Measurements from ENCODE around the gene LYRM2. TPM values are rescaled to one million over a fixed set of nuclear protein-coding genes. Genes with fewer than 3 reads are reported as not detected.

Gene LYRM2
- total RNA-seq, 2 donors from 2014 or later = 8.0 to 13.8 TPM

- no peak overlapping the region for H3K4me3 ChIP-seq
- H3K27ac ChIP-seq = no peak overlapping the region
- H3K27me3 ChIP-seq = no peaks in the 10 kb centered on the region
- no peak for ATAC-seq
- H3K4me1 ChIP-seq = no peaks in the 10 kb centered on the region
- TF ChIP-seq CTCF (IDR thresholded peaks at IDR 0.05) (no peak), POLR2A (IDR thresholded peaks at IDR 0.05) (no peak)
- intact Hi-C loops (cut with DNase I) = no loop called here
- H3K36me3 ChIP-seq (replicated peaks in 1 of 2; ENCODE audit: insufficient read depth in 1 of 2, low read depth in 2 of 2) = peaks cover 5 to 35% of the 10 kb centered on the region in 2 donors
- no peak for DNase-seq
- WGBS, 2 donors = 90 to 98% methylated on average over 2 of the region's 2 CpGs
- H3K9me3 ChIP-seq = no peaks in the 10 kb centered on the region
Observed at GRCh38 chr6:89655122-89655521, 16.6 kb upstream of the LYRM2 start.

GRCh38 chr6:89650579-89650978, 12.0 kb upstream of the LYRM2 start:
- H3K4me1 ChIP-seq = no peaks in the 10 kb centered on the region
- no peak for DNase-seq
- ATAC-seq = no peak
- TF ChIP-seq CTCF (IDR thresholded peaks at IDR 0.05) (no peak), POLR2A (IDR thresholded peaks at IDR 0.05) (no peak)
- H3K27ac ChIP-seq = no peak overlapping the region
- no peaks in the 10 kb centered on the region for H3K27me3 ChIP-seq
- 92% methylated on average over 8 of the region's 8 CpGs for WGBS, 2 donors
- intact Hi-C loops (cut with DNase I) = no loop called here
- peaks cover 9 to 26% of the 10 kb centered on the region in 2 donors for H3K36me3 ChIP-seq (replicated peaks in 1 of 2; ENCODE audit: insufficient read depth in 1 of 2, low read depth in 2 of 2)
- H3K4me3 ChIP-seq = no peak overlapping the region
- H3K9me3 ChIP-seq = no peaks in the 10 kb centered on the region

- Histone ChIP-seq H3K36me3 (replicated peaks in 1 of 2; ENCODE audit: insufficient read depth in 1 of 2, low read depth in 2 of 2) (peaks cover 9 to 24% of the 10 kb centered on the region in 2 donors), H3K9me3 (no peaks in the 10 kb centered on the region), H3K4me1 (no peaks in the 10 kb centered on the region), H3K27ac (no peak overlapping the region), H3K4me3 (no peak overlapping the region), H3K27me3 (no peaks in the 10 kb centered on the region)
- no peak for ATAC-seq
- intact Hi-C loops (cut with DNase I) = no loop called here
- DNase-seq = no peak
- TF ChIP-seq POLR2A (IDR thresholded peaks at IDR 0.05) = no peak
- TF ChIP-seq CTCF (IDR thresholded peaks at IDR 0.05) = no peak
- 100% methylated on average over 1 of the region's 1 CpG for WGBS, 2 donors
Observed at GRCh38 chr6:89649682-89650081, 11.1 kb upstream of the LYRM2 start.

GRCh38 chr6:89644864-89645263, 6.3 kb upstream of the LYRM2 start:
- Histone ChIP-seq H3K27me3 (no peaks in the 10 kb centered on the region), H3K9me3 (no peaks in the 10 kb centered on the region), H3K27ac (no peak overlapping the region), H3K4me3 (no peak overlapping the region), H3K4me1 (peaks cover under 1% of the 10 kb centered on the region), H3K36me3 (replicated peaks in 1 of 2; ENCODE audit: insufficient read depth in 1 of 2, low read depth in 2 of 2) (peaks cover 2 to 13% of the 10 kb centered on the region in 2 donors)
- ATAC-seq = no peak
- no peak for TF ChIP-seq POLR2A (IDR thresholded peaks at IDR 0.05)
- no peak for TF ChIP-seq CTCF (IDR thresholded peaks at IDR 0.05)
- intact Hi-C loops (cut with DNase I) = no loop called here
- DNase-seq = no peak
- WGBS, 2 donors = 81 to 88% methylated on average over 4 of the region's 4 CpGs

GRCh38 chr6:89643406-89643805, 4.9 kb upstream of the LYRM2 start:
- ATAC-seq (no peak), DNase-seq (peak in 1 of 4 donors; percentile 8)
- WGBS, 2 donors = 28 to 49% methylated on average over 3 of the region's 3 CpGs
- H3K4me3 ChIP-seq = no peak overlapping the region
- no peaks in the 10 kb centered on the region for H3K9me3 ChIP-seq
- peaks cover 0 to 12% of the 10 kb centered on the region in 2 donors for H3K36me3 ChIP-seq (replicated peaks in 1 of 2; ENCODE audit: insufficient read depth in 1 of 2, low read depth in 2 of 2)
- no peak for TF ChIP-seq POLR2A (IDR thresholded peaks at IDR 0.05)
- TF ChIP-seq CTCF (IDR thresholded peaks at IDR 0.05) = no peak
- intact Hi-C loops (cut with DNase I) = no loop called here
- H3K27me3 ChIP-seq = no peaks in the 10 kb centered on the region
- no peak overlapping the region for H3K27ac ChIP-seq
- H3K4me1 ChIP-seq = peaks cover 9% of the 10 kb centered on the region

Measured in body of pancreas (tissue), 4 donors.